ENCODE data around the gene RFFL. TPM values are rescaled to one million over a fixed set of nuclear protein-coding genes. Genes with fewer than 3 reads are reported as not detected.

Gene RFFL
- total and polyA plus RNA-seq, 2 of the 4 experiments (the other 2 are of a cell fraction): 11.6 to 19.2 TPM

- Histone ChIP-seq H3K27ac (ENCODE audit: insufficient read depth, low read length) (no peak overlapping the region), H3K9me1 (ENCODE audit: insufficient read depth, low read length) (peaks cover 3% of the 10 kb centered on the region; the same call in 1 of the 2 replicates), H4K91ac (ENCODE audit: insufficient read depth, low read depth, low read length) (no peak overlapping the region), H3K9me3 (ENCODE audit: control insufficient read depth, insufficient read depth, low read length) (no peaks in the 10 kb centered on the region), H3K9ac (ENCODE audit: low read depth, low read length) (no peak overlapping the region), H3K23ac (ENCODE audit: low read depth, low read length) (no peak overlapping the region), H3K18ac (ENCODE audit: low read depth, low read length) (no peak overlapping the region), H2AK9ac (replicated peaks; ENCODE audit: low read depth, low read length, poor library complexity) (no peak overlapping the region), H3K79me1 (ENCODE audit: low read depth in 1 of 2, low read length in 2 of 2) (peaks cover 17 to 60% of the 10 kb centered on the region in 2 experiments), H3K4me3 (ENCODE audit: insufficient read depth, low read depth, low read length) (no peak overlapping the region), H2AFZ (replicated peaks; ENCODE audit: low read length, poor library complexity) (no peak overlapping the region), H2BK20ac (ENCODE audit: low read depth, low read length) (no peak overlapping the region), H2BK15ac (ENCODE audit: low read depth, low read length) (0 out of 3 replicates have a peak overlapping the region, but pooled peaks have one; percentile 15), H2BK120ac (ENCODE audit: low read depth, low read length) (no peak overlapping the region), H3K56ac (ENCODE audit: extremely low read depth, insufficient read depth, low read length) (no peak overlapping the region), H3K4ac (ENCODE audit: low read depth, low read length) (no peak overlapping the region), H3K27me3 (ENCODE audit: control insufficient read depth, insufficient read depth, low read length) (no peaks in the 10 kb centered on the region), H4K5ac (ENCODE audit: low read depth, low read length) (no peak overlapping the region), H2BK5ac (ENCODE audit: low read depth, low read length, poor library complexity, severe bottlenecking) (no peak overlapping the region), H4K8ac (ENCODE audit: low read depth in 2 of 2, low read length in 2 of 2) (no peak overlapping the region), H3K4me2 (ENCODE audit: low read depth, low read length) (no peak overlapping the region), H4K20me1 (ENCODE audit: insufficient read depth, low read length) (peaks cover 19% of the 10 kb centered on the region; the same call in 1 of the 2 replicates), H3K14ac (replicated peaks; ENCODE audit: low read depth, low read length) (no peak overlapping the region), H2AK5ac (ENCODE audit: low read depth, low read length) (no peak overlapping the region), H3K4me1 (ENCODE audit: control insufficient read depth, insufficient read depth, low read length) (peaks cover 6% of the 10 kb centered on the region; the same call in 1 of the 2 replicates), H3K36me3 (ENCODE audit: control insufficient read depth, insufficient read depth, low read length) (no peaks in the 10 kb centered on the region)
- TF ChIP-seq CTCF (conservative IDR thresholded peaks at IDR 0.05; ENCODE audit: low read depth, low read length): no peak
- no peak for TF ChIP-seq BHLHE40 (IDR thresholded peaks at IDR 0.05; ENCODE audit: low read depth, low read length)
- no peak for TF ChIP-seq RCOR1 (IDR thresholded peaks at IDR 0.05; ENCODE audit: insufficient replicate concordance, low read length)
- no peak for TF ChIP-seq USF2 (IDR thresholded peaks at IDR 0.05; ENCODE audit: low read depth, low read length)
- no peak for TF ChIP-seq SMC3 (IDR thresholded peaks at IDR 0.05; ENCODE audit: low read depth, low read length)
- no peak for TF ChIP-seq FOS (IDR thresholded peaks at IDR 0.05; ENCODE audit: low read depth, low read length)
- TF ChIP-seq, protein P1, sequence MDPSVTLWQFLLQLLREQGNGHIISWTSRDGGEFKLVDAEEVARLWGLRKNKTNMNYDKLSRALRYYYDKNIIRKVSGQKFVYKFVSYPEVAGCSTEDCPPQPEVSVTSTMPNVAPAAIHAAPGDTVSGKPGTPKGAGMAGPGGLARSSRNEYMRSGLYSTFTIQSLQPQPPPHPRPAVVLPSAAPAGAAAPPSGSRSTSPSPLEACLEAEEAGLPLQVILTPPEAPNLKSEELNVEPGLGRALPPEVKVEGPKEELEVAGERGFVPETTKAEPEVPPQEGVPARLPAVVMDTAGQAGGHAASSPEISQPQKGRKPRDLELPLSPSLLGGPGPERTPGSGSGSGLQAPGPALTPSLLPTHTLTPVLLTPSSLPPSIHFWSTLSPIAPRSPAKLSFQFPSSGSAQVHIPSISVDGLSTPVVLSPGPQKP (IDR thresholded peaks at IDR 0.05; ENCODE audit: borderline replicate concordance, low read depth, low read length): no peak
- TF ChIP-seq CHD1 (IDR thresholded peaks at IDR 0.05; ENCODE audit: low read depth, low read length): no peak
- no peak for TF ChIP-seq CEBPB (IDR thresholded peaks at IDR 0.05; ENCODE audit: low read depth, low read length)
- in situ Hi-C loops (cut with MboI; ENCODE audit: low sequenced_read_pairs): no loop called here
- dilution Hi-C loops (cut with HindIII; ENCODE audit: low sequenced_read_pairs, unreplicated experiment): no loop called here
- DNase-seq (no peak), ATAC-seq (ENCODE audit: low read depth) (no peak)
- CTCF ChIA-PET: no interaction called here
- BruUV-seq (replicated peaks): no TSS peak
- WGBS, 2 experiments (ENCODE audit: extremely low coverage in 2 of 2, insufficient read length in 1 of 2): no CpG with 5 or more reads among the region's 2 CpGs
- intact Hi-C loops (cut with micrococcal nuclease): no loop called here
- POLR2A ChIA-PET (ENCODE audit: unreplicated experiment): no interaction called here
Measured at GRCh38 chr17:35051183-35051578, 12.3 kb downstream of the RFFL start.
